ENCODE measurements around the gene PIK3C2G. TPM values are rescaled to one million over a fixed set of nuclear protein-coding genes. Genes with fewer than 3 reads are reported as not detected.

PIK3C2G gene
- total and polyA plus RNA-seq, 2 of the 4 experiments (the other 2 are of a cell fraction), result not detected

GRCh38 chr12:18277196-18277595, 15.9 kb downstream of the PIK3C2G start:
- dilution Hi-C loops (cut with HindIII; ENCODE audit: low sequenced_read_pairs, unreplicated experiment) (no loop called here), intact Hi-C loops (cut with micrococcal nuclease) (no loop called here), in situ Hi-C loops (cut with MboI; ENCODE audit: low sequenced_read_pairs) (no loop called here)
- Histone ChIP-seq H3K9me3 (ENCODE audit: control insufficient read depth, insufficient read depth, low read length) (no peaks in the 10 kb centered on the region), H3K9me1 (ENCODE audit: insufficient read depth, low read length) (no peaks in the 10 kb centered on the region), H3K18ac (ENCODE audit: low read depth, low read length) (no peak overlapping the region), H2BK15ac (ENCODE audit: low read depth, low read length) (no peak overlapping the region), H2BK120ac (ENCODE audit: low read depth, low read length) (no peak overlapping the region), H2BK5ac (ENCODE audit: low read depth, low read length, poor library complexity, severe bottlenecking) (no peak overlapping the region), H3K9ac (ENCODE audit: low read depth, low read length) (no peak overlapping the region), H2AFZ (replicated peaks; ENCODE audit: low read length, poor library complexity) (no peak overlapping the region), H4K8ac (ENCODE audit: low read depth in 2 of 2, low read length in 2 of 2) (no peak overlapping the region), H2AK9ac (replicated peaks; ENCODE audit: low read depth, low read length, poor library complexity) (no peak overlapping the region), H3K4me1 (ENCODE audit: control insufficient read depth, insufficient read depth, low read length) (peaks cover 3% of the 10 kb centered on the region; the same call in 1 of the 2 replicates), H4K5ac (ENCODE audit: low read depth, low read length) (no peak overlapping the region), H3K14ac (replicated peaks; ENCODE audit: low read depth, low read length) (no peak overlapping the region), H3K79me1 (ENCODE audit: low read depth in 1 of 2, low read length in 2 of 2) (no peaks in the 10 kb centered on the region), H3K4me3 (ENCODE audit: insufficient read depth, low read depth, low read length) (no peak overlapping the region), H4K91ac (ENCODE audit: insufficient read depth, low read depth, low read length) (no peak overlapping the region), H3K27me3 (ENCODE audit: control insufficient read depth, insufficient read depth, low read length) (no peaks in the 10 kb centered on the region), H2BK20ac (ENCODE audit: low read depth, low read length) (no peak overlapping the region), H3K23ac (ENCODE audit: low read depth, low read length) (no peak overlapping the region), H3K4me2 (ENCODE audit: low read depth, low read length) (no peak overlapping the region), H3K27ac (ENCODE audit: insufficient read depth, low read length) (no peak overlapping the region), H3K4ac (ENCODE audit: low read depth, low read length) (no peak overlapping the region), H3K36me3 (ENCODE audit: control insufficient read depth, insufficient read depth, low read length) (no peaks in the 10 kb centered on the region), H2AK5ac (ENCODE audit: low read depth, low read length) (no peak overlapping the region), H3K56ac (ENCODE audit: extremely low read depth, insufficient read depth, low read length) (no peak overlapping the region), H4K20me1 (ENCODE audit: insufficient read depth, low read length) (no peaks in the 10 kb centered on the region)
- DNase-seq, result no peak
- WGBS, 2 experiments (ENCODE audit: extremely low coverage in 2 of 2, insufficient read length in 1 of 2), result no CpG with 5 or more reads among the region's 1 CpG
- CTCF ChIA-PET, result no interaction called here
- POLR2A ChIA-PET (ENCODE audit: unreplicated experiment), result no interaction called here
- no TSS peak for BruUV-seq (replicated peaks)
- TF ChIP-seq MAZ (IDR thresholded peaks at IDR 0.05; ENCODE audit: borderline replicate concordance, low read depth, low read length), result no peak
- TF ChIP-seq MAFK (IDR thresholded peaks at IDR 0.05; ENCODE audit: low read depth, low read length), result no peak
- TF ChIP-seq POLR2A (IDR thresholded peaks at IDR 0.05; ENCODE audit: low read depth, low read length), result no peak
- TF ChIP-seq NFE2L2 (IDR thresholded peaks at IDR 0.05; ENCODE audit: low read depth, low read length), result no peak
- TF ChIP-seq RFX5 (IDR thresholded peaks at IDR 0.05; ENCODE audit: low read depth, low read length), result no peak
- no peak for TF ChIP-seq FOS (IDR thresholded peaks at IDR 0.05; ENCODE audit: low read depth, low read length)
- no peak for TF ChIP-seq CEBPB (IDR thresholded peaks at IDR 0.05; ENCODE audit: low read depth, low read length)
- no peak for TF ChIP-seq SMC3 (IDR thresholded peaks at IDR 0.05; ENCODE audit: low read depth, low read length)
- TF ChIP-seq, protein P1, sequence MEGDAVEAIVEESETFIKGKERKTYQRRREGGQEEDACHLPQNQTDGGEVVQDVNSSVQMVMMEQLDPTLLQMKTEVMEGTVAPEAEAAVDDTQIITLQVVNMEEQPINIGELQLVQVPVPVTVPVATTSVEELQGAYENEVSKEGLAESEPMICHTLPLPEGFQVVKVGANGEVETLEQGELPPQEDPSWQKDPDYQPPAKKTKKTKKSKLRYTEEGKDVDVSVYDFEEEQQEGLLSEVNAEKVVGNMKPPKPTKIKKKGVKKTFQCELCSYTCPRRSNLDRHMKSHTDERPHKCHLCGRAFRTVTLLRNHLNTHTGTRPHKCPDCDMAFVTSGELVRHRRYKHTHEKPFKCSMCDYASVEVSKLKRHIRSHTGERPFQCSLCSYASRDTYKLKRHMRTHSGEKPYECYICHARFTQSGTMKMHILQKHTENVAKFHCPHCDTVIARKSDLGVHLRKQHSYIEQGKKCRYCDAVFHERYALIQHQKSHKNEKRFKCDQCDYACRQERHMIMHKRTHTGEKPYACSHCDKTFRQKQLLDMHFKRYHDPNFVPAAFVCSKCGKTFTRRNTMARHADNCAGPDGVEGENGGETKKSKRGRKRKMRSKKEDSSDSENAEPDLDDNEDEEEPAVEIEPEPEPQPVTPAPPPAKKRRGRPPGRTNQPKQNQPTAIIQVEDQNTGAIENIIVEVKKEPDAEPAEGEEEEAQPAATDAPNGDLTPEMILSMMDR (conservative IDR thresholded peaks at IDR 0.05; ENCODE audit: low read depth, low read length), result no peak
- no peak for TF ChIP-seq RAD21 (IDR thresholded peaks at IDR 0.05; ENCODE audit: low read length)
- TF ChIP-seq ELK1 (IDR thresholded peaks at IDR 0.05; ENCODE audit: borderline replicate concordance, low read depth, low read length), result no peak
- TF ChIP-seq RCOR1 (IDR thresholded peaks at IDR 0.05; ENCODE audit: insufficient replicate concordance, low read length), result no peak
- no peak for TF ChIP-seq BHLHE40 (IDR thresholded peaks at IDR 0.05; ENCODE audit: low read depth, low read length)
- no peak for TF ChIP-seq USF2 (IDR thresholded peaks at IDR 0.05; ENCODE audit: low read depth, low read length)
- no peak for ATAC-seq (ENCODE audit: low read depth)

All from IMR-90 (cell line).